ENCODE results near the gene METTL1.

The METTL1 gene

DNA sequence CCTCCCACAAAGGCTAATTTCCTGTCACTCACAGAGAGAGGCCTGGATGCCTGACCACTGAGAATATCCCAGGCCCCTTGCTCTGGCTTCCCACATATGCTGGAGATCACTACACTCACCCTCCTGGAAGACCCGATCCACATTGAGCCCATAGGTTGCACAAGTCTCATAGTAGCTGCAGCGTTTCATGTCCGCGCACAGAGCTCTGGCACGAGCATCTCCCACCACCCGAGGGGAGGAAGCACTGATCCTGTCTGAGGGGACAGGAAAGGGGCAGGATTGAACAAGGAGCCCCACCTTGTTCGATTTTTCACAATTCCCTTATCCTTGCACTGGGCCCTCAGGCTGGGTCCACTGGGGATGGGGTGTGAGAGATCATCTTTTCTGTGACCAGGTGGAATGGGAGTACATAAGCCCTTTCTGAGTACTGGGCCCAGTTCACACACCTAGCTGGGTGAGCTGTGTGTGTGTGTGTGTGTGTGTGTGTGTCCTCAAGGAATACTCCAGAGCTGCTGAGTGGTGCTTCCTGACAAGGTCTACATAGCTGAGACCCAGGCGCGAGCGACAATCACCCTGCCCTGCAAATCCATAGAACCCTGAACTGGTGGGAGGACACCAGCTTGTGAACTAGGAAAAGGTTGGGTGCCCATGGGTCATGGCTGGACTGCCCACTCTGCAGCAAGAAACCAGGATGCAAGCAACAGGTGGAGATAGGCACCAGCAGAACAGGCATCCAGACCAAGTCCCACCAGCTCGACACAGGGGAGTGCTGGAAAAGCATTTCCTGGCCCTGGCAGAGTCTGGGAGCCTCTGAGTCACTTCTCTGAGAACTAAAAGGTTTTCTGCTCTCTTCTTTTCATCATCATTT is 38.9 kb downstream of the METTL1 start:
- no peak for DNase-seq (ENCODE audit: low read depth in 1 of 2, low spot score in 1 of 2)
- Histone ChIP-seq H3K27me3 (ENCODE audit: insufficient read depth, poor library complexity, severe bottlenecking) (no peaks in the 10 kb centered on the region), H3K27ac (replicated peaks) (no peak overlapping the region), H3K4me3 (replicated peaks; ENCODE audit: insufficient read depth, low read length) (no peak overlapping the region)
- TF ChIP-seq REST (IDR thresholded peaks at IDR 0.05; ENCODE audit: insufficient replicate concordance, low read depth) (no peak), GABPA (IDR thresholded peaks at IDR 0.05; ENCODE audit: low read depth) (no peak), POLR2AphosphoS5 (IDR thresholded peaks at IDR 0.05; ENCODE audit: low read depth) (no peak), SPI1 (IDR thresholded peaks at IDR 0.05; ENCODE audit: borderline replicate concordance, low read depth) (no peak)
- TF ChIP-seq, protein P1, sequence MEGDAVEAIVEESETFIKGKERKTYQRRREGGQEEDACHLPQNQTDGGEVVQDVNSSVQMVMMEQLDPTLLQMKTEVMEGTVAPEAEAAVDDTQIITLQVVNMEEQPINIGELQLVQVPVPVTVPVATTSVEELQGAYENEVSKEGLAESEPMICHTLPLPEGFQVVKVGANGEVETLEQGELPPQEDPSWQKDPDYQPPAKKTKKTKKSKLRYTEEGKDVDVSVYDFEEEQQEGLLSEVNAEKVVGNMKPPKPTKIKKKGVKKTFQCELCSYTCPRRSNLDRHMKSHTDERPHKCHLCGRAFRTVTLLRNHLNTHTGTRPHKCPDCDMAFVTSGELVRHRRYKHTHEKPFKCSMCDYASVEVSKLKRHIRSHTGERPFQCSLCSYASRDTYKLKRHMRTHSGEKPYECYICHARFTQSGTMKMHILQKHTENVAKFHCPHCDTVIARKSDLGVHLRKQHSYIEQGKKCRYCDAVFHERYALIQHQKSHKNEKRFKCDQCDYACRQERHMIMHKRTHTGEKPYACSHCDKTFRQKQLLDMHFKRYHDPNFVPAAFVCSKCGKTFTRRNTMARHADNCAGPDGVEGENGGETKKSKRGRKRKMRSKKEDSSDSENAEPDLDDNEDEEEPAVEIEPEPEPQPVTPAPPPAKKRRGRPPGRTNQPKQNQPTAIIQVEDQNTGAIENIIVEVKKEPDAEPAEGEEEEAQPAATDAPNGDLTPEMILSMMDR (IDR thresholded peaks at IDR 0.05; ENCODE audit: insufficient read depth, low read length): no peak

- no peaks in the 10 kb centered on the region for H3K27me3 ChIP-seq (ENCODE audit: insufficient read depth, poor library complexity, severe bottlenecking)
Observed at GRCh38 chr12:57732270-57732669, 39.6 kb downstream of the METTL1 start.

More at GRCh38 chr12:57732270-57732669, 39.6 kb downstream of the METTL1 start:
- no peak for DNase-seq (ENCODE audit: low read depth in 1 of 2, low spot score in 1 of 2)
- Histone ChIP-seq H3K27ac (replicated peaks) (no peak overlapping the region), H3K4me3 (replicated peaks; ENCODE audit: insufficient read depth, low read length) (no peak overlapping the region)
- TF ChIP-seq SPI1 (IDR thresholded peaks at IDR 0.05; ENCODE audit: borderline replicate concordance, low read depth) (no peak), REST (IDR thresholded peaks at IDR 0.05; ENCODE audit: insufficient replicate concordance, low read depth) (no peak), GABPA (IDR thresholded peaks at IDR 0.05; ENCODE audit: low read depth) (no peak), POLR2AphosphoS5 (IDR thresholded peaks at IDR 0.05; ENCODE audit: low read depth) (no peak)
- TF ChIP-seq, protein P1 (IDR thresholded peaks at IDR 0.05; ENCODE audit: insufficient read depth, low read length): no peak

All from HL-60 (cell line).